HG03196 (cell line): ENCODE data around the gene AIMP1.
"Not testable (repeated sequence)": the region's sequence is repeated elsewhere in the genome, so short reads cannot be mapped to it uniquely, and the experiment has no call there.

Source experiments
- ATAC-seq: cut with Tn5 transposase; IDR thresholded peaks from one replicate; pipeline ENCODE4 v1.9.1; 2021; ENCODE audit not compliant: unreplicated experiment

AIMP1 gene

GRCh38 chr4:106344647-106344970 is 28.3 kb downstream of the AIMP1 start:
- ATAC-seq = no peak

DNA sequence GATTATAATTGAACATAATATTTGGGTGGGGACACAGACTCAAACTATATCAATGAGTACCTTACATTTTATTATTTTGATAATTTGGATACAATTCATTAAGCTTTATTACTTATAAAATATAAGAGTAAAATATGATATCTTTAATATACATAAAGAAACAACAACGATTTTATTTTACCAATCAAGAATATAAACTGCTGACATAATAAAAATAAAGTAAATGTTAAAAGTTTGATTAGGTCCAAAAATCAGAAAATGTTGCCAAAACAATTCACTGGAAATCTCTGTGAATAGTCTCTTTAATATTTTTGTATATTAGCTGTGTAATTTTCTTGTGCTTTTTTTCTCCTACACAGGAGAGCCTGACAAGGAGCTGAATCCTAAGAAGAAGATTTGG is 30.8 kb downstream of the AIMP1 start:
- ATAC-seq = no peak

- ATAC-seq = no peak
Observed at GRCh38 chr4:106351016-106351415, 34.7 kb downstream of the AIMP1 start.

GRCh38 chr4:106353786-106354185 is 37.4 kb downstream of the AIMP1 start:
- no peak for ATAC-seq

DNA sequence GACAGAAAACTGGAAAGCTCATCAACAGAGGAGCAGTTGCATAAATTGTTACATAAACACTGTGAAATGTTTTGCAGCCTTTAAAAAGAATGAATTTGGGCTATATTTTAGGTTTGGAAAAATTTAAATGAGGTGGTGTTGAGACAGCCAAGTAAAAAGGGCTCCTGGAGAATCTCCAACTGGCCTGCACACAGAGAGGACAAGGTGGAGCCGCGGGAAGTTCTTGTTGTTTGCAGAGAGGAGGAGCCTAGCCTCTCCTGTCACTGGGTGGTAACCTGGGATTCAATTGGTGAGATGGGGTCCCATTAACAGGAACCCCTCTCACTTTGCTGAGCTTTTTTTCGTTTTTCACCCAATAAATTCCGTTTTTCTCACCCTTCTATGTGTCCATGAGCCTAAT is 38.8 kb downstream of the AIMP1 start:
- ATAC-seq = no peak

- ATAC-seq = no peak
Observed at GRCh38 chr4:106358899-106359298, 42.5 kb downstream of the AIMP1 start.

DNA sequence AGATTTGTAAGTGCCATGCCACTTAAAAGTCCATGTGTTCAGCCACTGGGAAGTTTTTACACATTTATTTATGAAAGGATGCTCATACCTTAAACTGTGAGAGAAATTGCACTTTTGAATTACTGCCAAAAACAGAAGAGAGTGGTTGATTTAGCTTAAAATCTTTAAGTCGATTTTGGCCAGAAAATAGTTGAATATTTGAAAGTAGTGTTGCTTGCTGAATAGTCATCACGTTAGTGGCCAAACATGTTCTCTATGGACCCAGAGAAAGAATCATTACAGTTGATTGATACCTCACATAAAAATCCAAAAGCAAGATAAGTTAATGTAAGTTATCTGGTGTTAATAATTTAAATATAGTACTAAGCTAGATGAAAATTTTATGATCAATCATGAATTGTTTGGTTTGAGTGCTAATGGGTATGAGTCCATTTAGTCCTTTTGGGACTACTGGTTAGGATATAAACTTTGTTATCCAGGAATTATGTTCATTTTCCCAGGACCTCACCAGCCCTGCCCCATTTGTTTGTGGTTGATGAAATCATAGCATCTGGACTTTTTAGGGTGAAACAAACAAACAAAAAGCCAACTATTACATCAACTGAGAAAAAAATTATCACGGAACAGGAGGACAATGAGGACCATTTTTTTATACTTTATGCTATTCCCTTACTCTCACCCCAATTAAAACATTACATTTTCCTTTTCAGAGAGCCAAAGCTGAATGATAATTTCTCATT is 45.9 kb downstream of the AIMP1 start:
- ATAC-seq = no peak

DNA sequence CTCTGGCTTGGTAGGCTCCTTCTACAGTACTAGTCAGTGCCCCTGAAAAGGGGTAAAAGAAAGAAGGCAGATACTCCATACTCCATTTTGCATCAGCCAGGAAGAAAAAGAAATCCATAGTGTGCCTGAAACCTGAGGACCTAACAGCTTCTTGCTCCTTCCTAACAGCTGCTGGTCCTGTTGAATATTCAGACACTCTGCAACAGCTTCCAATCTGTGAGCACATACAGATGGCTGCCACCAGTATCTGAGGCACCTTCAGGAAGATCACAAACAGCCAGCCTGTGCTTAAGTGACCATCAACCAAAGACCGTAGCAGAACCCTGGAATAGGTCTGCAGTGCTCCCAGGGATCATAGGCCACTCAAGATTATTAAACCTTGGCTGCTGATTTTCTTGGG is 47.9 kb downstream of the AIMP1 start:
- ATAC-seq = no peak

DNA sequence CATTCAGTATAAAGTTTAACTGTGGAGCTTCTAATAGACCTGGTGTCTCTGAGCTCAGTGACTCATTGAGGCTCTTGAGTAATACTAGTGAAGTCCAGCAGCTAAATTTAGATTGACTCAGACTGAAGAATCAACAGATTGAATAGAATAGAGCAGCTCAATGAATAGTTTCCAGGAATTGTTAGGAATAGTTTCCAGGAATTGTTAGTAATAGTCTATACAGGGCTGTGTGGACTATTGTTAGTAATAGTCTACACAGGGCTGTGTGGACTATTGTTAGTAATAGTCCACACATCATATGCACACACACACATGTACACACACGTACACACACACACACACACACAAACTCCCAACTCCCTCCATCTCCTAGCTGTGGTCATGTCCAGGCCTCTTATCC is 49.3 kb downstream of the AIMP1 start:
- no peak for ATAC-seq

- no peak for ATAC-seq
Observed at GRCh38 chr4:106366026-106366425, 49.7 kb downstream of the AIMP1 start.

DNA sequence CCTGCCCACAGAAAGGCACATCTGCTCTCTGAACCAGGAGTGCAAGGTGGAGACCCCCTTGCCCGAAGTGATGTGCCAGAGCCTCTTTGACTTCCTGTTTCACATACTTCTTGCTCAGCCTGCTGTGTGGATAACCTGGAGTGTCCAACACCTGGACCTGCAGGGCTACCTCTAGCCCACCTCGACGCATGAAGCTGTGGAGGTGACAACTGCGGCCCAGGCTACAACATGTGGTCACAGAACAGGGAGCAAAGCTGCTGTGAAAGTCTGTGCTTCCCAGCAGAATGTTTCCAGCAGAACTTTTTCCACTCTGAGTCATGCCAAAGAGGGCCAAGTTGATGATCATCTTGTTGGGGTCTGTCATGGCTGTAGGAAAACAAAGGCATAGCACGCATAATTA is 50.7 kb downstream of the AIMP1 start:
- no peak for ATAC-seq

DNA sequence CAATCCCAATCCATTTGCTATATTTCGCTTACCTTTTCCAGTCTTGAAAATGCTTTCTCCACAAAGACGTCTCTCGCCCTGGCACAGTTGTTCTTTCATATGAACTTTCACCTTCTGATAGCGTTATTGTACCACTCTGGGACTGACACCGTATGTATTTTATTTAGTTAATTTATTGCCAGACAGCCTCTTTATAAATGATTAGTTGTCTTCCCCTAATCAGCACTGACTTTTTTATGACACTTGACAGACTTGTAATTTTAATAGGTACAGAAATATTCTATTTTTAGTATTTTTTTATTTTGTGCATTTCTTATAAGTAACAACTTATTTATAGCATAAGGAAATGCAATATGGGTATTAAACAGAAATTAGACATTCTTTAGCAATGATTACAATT is 52.3 kb downstream of the AIMP1 start, which contains the start of gene GIMD1:
Gene GIMD1, minus strand, starts transcription at position 101 of the 400 bp plus-strand sequence. CDS start 1,343 bp downstream, outside the sequence.
- no peak for ATAC-seq

GRCh38 chr4:106369456-106370060 is 53.2 kb downstream of the AIMP1 start:
- ATAC-seq = no peak

GRCh38 chr4:106370214-106370613 is 53.9 kb downstream of the AIMP1 start:
- ATAC-seq = no peak

GRCh38 chr4:106371161-106371560 is 54.8 kb downstream of the AIMP1 start:
- ATAC-seq = no peak

- ATAC-seq = no peak
Observed at GRCh38 chr4:106373026-106373425, 56.7 kb downstream of the AIMP1 start.

GRCh38 chr4:106380179-106380578 is 63.8 kb downstream of the AIMP1 start:
- no peak for ATAC-seq

DNA sequence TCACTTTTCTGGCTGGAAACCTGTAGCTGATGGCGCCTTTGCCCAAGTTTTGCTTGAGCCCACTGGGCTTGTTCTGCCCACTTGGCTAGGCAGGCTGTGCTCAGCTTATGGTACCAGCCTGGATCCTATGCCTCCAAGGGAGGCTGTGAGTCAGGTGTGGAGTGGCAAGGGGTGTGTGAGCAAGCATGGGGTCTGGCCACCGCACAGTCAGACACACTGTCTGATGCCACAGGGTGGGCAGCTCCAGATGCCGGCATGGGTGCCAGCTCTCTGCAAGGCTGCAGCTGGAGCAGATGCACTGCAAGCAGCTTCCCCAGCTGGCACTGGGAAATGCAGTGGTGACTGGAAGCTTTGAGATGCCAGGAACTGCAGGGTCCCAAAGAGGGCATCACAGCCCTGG is 68.5 kb downstream of the AIMP1 start:
- ATAC-seq = no peak

GRCh38 chr4:106385853-106386393 is 69.6 kb downstream of the AIMP1 start:
- no peak for ATAC-seq

GRCh38 chr4:106395582-106395981 is 79.2 kb downstream of the AIMP1 start:
- no peak for ATAC-seq

GRCh38 chr4:106398898-106399297 is 82.5 kb downstream of the AIMP1 start:
- not testable (repeated sequence) for ATAC-seq
